DND-41 (cell line): ENCODE measurements around the gene ABCB9.

ENCODE experiments used
- ATAC-seq: fragments of 200-7000 bp; cut with Tn5 transposase; 3 replicates; pipeline ENCODE4 v1.9.1; 2021; ENCODE audit warnings: low read depth; ENCODE audit not compliant: insufficient read depth
- DNase-seq: peaks from one replicate; pipeline ENCODE4 v3.0.0-alpha.2; 2020
- H2AFZ ChIP-seq: 2 replicates; pipeline ENCODE4 v1.6.0; 2012; ENCODE audit warnings: low read depth, low read length
- H3K27ac ChIP-seq: 2 replicates; pipeline ENCODE4 v1.5.1; 2012; ENCODE audit warnings: low read length, inconsistent platforms
- H3K27me3 ChIP-seq: fragments of 200-600 bp; sonication (generic); 2 replicates; pipeline ENCODE4 v1.6.0; 2012; ENCODE audit warnings: low read length, mild to moderate bottlenecking, inconsistent platforms; ENCODE audit not compliant: insufficient read depth, poor library complexity
- H3K36me3 ChIP-seq: 2 replicates; pipeline ENCODE4 v1.5.1; 2012; ENCODE audit warnings: low read length, inconsistent platforms; ENCODE audit not compliant: insufficient read depth
- H3K4me1 ChIP-seq: 2 replicates; pipeline ENCODE4 v1.5.1; 2012; ENCODE audit warnings: mild to moderate bottlenecking, low read length; ENCODE audit not compliant: insufficient read depth
- H3K4me2 ChIP-seq: 2 replicates; pipeline ENCODE4 v1.6.0; 2012; ENCODE audit warnings: mild to moderate bottlenecking, moderate library complexity, low read length, inconsistent platforms; ENCODE audit not compliant: insufficient read depth
- H3K4me3 ChIP-seq, 2 experiments: fragments of 200-600 bp in 1 of 2; shearing (Covaris generic) in 1 of 2; 2 replicates each; pipeline ENCODE4 v1.5.1; 2012 to 2016; ENCODE audit warnings: inconsistent platforms in 2 of 2, low read length in 2 of 2, mild to moderate bottlenecking in 2 of 2, low read depth in 1 of 2, moderate library complexity in 1 of 2
- H3K79me2 ChIP-seq: 2 replicates; pipeline ENCODE4 v1.6.0; 2012; ENCODE audit warnings: low read length, inconsistent platforms; ENCODE audit not compliant: insufficient read depth
- H3K9ac ChIP-seq: 2 replicates; pipeline ENCODE4 v1.6.0; 2012; ENCODE audit warnings: low read depth, mild to moderate bottlenecking, inconsistent platforms, low read length, moderate library complexity
- H3K9me3 ChIP-seq: 2 replicates; pipeline ENCODE4 v1.5.1; 2012; ENCODE audit warnings: low read length, moderate library complexity, mild to moderate bottlenecking, inconsistent platforms; ENCODE audit not compliant: insufficient read depth, severe bottlenecking
- H4K20me1 ChIP-seq: 2 replicates; pipeline ENCODE4 v1.6.0; 2012; ENCODE audit warnings: low read length; ENCODE audit not compliant: insufficient read depth
- EZH2 ChIP-seq: IDR thresholded peaks from 3 replicates; pipeline ENCODE4 v1.6.1; 2012; ENCODE audit warnings: borderline replicate concordance, low read depth, mild to moderate bottlenecking, moderate library complexity, low read length, inconsistent platforms; ENCODE audit not compliant: severe bottlenecking
- TF ChIP-seq, protein P1 (sequence below): IDR thresholded peaks from 2 replicates; pipeline ENCODE4 v1.5.1; 2012; ENCODE audit warnings: borderline replicate concordance, low read length, moderate library complexity, mild to moderate bottlenecking; ENCODE audit not compliant: poor library complexity, severe bottlenecking; ENCODE audit errors: extremely low read depth

The ABCB9 gene

DNA sequence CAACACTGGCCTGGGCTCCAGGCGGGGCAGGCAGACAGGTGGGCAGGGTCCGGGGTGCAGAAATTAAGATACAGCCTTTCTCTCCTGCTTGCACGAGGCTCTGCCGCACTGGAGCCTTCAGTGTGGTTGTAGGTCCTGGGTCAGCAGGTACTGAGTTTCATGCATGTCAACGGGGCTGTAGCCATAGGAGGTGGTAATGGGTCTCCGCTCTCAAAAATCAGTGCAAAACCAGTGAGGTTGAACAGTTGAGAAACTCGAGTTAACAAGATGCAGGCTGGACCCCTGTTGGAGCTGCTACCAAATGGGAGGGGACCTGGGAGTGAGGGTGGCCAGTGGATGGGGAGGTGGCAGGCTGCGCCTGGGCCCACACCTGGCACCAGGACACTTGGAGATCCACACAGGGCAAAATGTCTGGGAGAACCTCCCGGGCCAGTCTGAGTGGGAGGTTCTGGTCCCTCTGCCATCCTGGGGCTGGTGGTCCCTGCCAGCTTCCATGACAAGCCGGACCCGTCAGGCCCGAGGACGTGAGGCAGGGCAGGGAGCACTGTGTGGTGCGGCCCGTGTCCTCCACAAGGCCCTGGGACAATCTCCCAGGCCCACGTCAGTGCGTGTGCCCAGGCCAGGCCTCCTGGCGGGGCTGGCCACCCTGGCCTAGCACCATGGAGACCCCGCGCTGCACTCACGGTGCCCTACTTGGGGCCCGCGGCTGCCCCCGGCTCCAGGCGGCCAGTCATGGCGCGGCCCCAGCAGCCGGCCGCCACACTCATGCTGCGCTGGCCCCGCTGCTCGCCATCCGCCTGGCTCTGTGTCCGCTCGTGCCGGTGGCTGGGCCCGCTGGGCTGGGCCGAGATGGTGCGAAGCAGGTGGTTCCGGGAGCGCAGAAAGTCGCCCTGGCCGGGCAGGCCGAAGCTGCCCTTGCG is 19.3 kb upstream of the ABCB9 start:
- H3K9ac ChIP-seq = no peak overlapping the region
- DNase-seq = no peak
- peaks cover 24% of the 10 kb centered on the region for H4K20me1 ChIP-seq
- no peak overlapping the region for H3K4me2 ChIP-seq
- H3K9me3 ChIP-seq = no peaks in the 10 kb centered on the region
- no peak overlapping the region for H3K4me3 ChIP-seq
- H3K27me3 ChIP-seq = no peaks in the 10 kb centered on the region
- peaks cover 23% of the 10 kb centered on the region for H3K36me3 ChIP-seq
- no peak overlapping the region for H3K27ac ChIP-seq
- H2AFZ ChIP-seq = no peak overlapping the region
- H3K4me1 ChIP-seq = peaks cover 23% of the 10 kb centered on the region
- H3K79me2 ChIP-seq = peaks cover 20% of the 10 kb centered on the region
- ATAC-seq = no peak
- TF ChIP-seq, protein P1, sequence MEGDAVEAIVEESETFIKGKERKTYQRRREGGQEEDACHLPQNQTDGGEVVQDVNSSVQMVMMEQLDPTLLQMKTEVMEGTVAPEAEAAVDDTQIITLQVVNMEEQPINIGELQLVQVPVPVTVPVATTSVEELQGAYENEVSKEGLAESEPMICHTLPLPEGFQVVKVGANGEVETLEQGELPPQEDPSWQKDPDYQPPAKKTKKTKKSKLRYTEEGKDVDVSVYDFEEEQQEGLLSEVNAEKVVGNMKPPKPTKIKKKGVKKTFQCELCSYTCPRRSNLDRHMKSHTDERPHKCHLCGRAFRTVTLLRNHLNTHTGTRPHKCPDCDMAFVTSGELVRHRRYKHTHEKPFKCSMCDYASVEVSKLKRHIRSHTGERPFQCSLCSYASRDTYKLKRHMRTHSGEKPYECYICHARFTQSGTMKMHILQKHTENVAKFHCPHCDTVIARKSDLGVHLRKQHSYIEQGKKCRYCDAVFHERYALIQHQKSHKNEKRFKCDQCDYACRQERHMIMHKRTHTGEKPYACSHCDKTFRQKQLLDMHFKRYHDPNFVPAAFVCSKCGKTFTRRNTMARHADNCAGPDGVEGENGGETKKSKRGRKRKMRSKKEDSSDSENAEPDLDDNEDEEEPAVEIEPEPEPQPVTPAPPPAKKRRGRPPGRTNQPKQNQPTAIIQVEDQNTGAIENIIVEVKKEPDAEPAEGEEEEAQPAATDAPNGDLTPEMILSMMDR = no peak
- TF ChIP-seq EZH2 = no peak

DNA sequence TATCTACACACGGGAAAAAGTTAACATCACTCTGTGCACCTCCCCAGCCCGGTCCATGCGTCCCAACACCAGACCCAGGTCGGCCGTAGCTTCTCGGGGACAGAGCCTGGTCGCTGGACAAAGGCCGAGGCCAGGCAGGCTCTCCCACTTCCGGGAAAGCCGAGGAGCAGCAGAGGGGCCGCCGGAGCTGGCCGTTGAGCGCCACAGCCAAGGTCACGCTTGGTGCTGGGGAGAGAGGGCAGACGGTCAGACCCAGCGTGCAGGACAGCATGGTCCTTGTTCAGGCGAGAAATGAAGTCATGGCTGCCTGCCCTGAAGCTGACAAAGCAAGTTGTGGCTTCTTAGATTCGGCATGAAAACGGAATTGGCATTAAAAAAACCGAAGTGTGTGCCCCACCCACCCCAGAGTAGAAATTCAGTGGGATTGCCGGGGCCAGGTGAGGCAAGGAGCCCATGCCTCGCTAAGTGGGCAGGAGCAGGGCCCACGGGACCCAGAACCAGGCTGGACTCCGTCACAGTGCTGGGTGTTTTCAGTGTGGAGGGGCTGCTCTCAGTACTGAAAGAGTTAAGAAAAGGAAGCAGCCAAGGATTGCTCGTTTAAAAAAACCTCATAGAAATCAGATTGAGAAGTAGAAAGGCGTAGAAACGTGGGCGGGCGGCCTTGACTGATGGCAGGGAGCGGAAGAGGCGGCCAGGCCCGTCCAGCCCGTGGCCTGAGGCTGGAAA is 18.5 kb upstream of the ABCB9 start:
- H3K27me3 ChIP-seq = no peaks in the 10 kb centered on the region
- H3K36me3 ChIP-seq = peaks cover 23% of the 10 kb centered on the region
- H2AFZ ChIP-seq = no peak overlapping the region
- DNase-seq (no peak), ATAC-seq (no peak)
- H3K9me3 ChIP-seq = no peaks in the 10 kb centered on the region
- peaks cover 28% of the 10 kb centered on the region for H3K79me2 ChIP-seq
- H3K4me1 ChIP-seq = peaks cover 28% of the 10 kb centered on the region
- H3K27ac ChIP-seq = no peak overlapping the region
- TF ChIP-seq EZH2 = no peak
- TF ChIP-seq, protein P1 = no peak
- H3K4me3 ChIP-seq = no peak overlapping the region
- peaks cover 24% of the 10 kb centered on the region for H4K20me1 ChIP-seq
- H3K4me2 ChIP-seq = no peak overlapping the region
- H3K9ac ChIP-seq = no peak overlapping the region

DNA sequence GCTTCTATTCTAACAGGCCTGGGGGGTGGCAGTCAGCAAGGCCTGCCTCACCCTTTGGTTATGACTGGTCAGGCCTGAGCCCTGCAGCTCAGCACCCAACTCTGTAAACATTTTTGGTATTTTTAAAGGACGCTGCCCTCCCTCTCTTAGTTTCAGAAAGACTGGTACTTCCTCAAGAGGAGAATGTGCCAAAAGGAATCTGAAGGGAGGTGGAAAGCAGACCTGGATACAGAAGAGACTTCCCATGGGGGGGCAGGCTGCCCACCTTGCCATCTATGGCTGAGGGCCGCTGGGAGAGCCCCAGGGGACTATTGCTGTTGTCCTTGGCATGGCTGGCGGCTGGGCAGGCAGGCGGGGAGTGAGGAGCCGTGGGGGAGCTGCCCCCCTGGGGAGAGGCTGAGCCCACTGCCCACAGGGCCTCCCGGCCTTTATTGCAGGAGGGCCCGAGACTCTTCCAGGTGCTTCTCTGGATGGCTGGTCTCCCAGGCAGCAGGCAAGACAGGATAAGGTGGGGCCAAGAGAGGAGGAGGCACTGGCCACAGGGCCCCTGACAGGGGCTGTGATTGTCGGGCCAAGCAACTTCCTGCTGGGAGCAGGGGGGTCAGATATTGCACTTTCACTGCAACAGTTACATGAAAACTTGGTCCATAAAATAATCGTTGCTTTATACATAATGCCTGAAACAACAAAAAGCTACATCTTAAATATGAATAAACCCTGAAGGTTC is 17.7 kb upstream of the ABCB9 start:
- no peak overlapping the region for H2AFZ ChIP-seq

More for the DNA sequence above, 17.7 kb upstream of the ABCB9 start:
- TF ChIP-seq, protein P1 = no peak
- no peak for TF ChIP-seq EZH2
- H3K27ac ChIP-seq = no peak overlapping the region
- peaks cover 36% of the 10 kb centered on the region for H3K4me1 ChIP-seq
- ATAC-seq (no peak), DNase-seq (no peak)
- H3K4me3 ChIP-seq = no peak overlapping the region
- H3K79me2 ChIP-seq = peaks cover 36% of the 10 kb centered on the region
- no peaks in the 10 kb centered on the region for H3K9me3 ChIP-seq
- H3K9ac ChIP-seq = no peak overlapping the region
- no peaks in the 10 kb centered on the region for H3K27me3 ChIP-seq
- no peak overlapping the region for H3K4me2 ChIP-seq
- peaks cover 24% of the 10 kb centered on the region for H4K20me1 ChIP-seq
- H3K36me3 ChIP-seq = peaks cover 25% of the 10 kb centered on the region
